ENCODE results near the gene XK. TPM values are rescaled to one million over a fixed set of nuclear protein-coding genes. Genes with fewer than 3 reads are reported as not detected.

XK gene
- total RNA-seq, 2 donors from 2014 or later, result 9.3 to 9.6 TPM

DNA sequence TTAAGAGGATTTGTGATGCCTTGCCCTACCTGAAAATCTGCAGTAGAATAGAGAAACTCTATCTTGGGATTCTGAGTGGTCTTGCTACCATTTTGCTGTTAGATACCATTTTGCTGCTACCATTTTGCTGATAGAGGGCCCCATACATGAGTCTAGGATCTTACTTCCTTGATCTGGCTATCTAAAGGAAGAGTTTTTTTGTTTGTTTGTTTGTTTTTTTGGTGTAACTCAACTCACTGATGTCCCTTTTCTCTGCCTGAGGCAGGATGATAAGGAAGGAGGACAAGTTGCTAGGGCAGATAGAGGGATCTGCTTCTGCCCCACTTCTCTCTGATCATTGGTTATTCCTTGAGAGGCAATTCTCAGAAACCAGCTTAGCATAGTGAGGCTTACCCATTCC lies 31.0 kb downstream of the XK start:
- ATAC-seq (no peak), DNase-seq (no peak)
- no peak overlapping the region for H3K4me3 ChIP-seq
- no peak overlapping the region for H3K27ac ChIP-seq
- no peaks in the 10 kb centered on the region for H3K36me3 ChIP-seq (replicated peaks in 1 of 2; ENCODE audit: insufficient read depth in 1 of 2, low read depth in 2 of 2)
- no peaks in the 10 kb centered on the region for H3K27me3 ChIP-seq
- no peak for TF ChIP-seq POLR2A (IDR thresholded peaks at IDR 0.05)
- no peak for TF ChIP-seq CTCF (IDR thresholded peaks at IDR 0.05)
- H3K9me3 ChIP-seq, result no peaks in the 10 kb centered on the region
- intact Hi-C loops (cut with DNase I), result no loop called here
- no peaks in the 10 kb centered on the region for H3K4me1 ChIP-seq

DNA sequence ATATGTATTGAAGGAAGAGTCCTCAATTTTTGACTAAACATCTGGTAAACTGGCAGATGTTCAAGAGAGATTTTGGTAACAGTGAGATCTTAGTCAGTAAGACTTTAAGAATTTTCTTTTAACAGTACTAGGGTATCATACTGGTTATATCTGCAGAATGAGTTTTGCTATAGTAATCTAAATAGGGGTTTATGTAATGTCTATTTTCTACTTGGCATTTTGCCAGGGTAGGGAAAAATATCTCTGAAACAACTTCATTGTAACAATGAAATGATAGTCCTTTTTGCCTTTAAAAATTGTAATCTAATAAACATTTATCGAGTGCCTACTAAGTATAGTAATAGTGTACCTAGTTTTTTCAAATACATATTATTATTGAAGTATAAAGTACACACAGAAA lies 32.1 kb downstream of the XK start:
- DNase-seq (no peak), ATAC-seq (no peak)
- TF ChIP-seq CTCF (IDR thresholded peaks at IDR 0.05), result no peak
- no peak for TF ChIP-seq POLR2A (IDR thresholded peaks at IDR 0.05)
- H3K27me3 ChIP-seq, result no peaks in the 10 kb centered on the region
- intact Hi-C loops (cut with DNase I), result no loop called here
- H3K9me3 ChIP-seq, result no peaks in the 10 kb centered on the region
- H3K4me3 ChIP-seq, result no peak overlapping the region
- no peak overlapping the region for H3K27ac ChIP-seq
- H3K36me3 ChIP-seq (replicated peaks in 1 of 2; ENCODE audit: insufficient read depth in 1 of 2, low read depth in 2 of 2), result no peaks in the 10 kb centered on the region
- WGBS, 2 donors, result 83 to 96% methylated on average over 1 of the region's 1 CpG
- no peaks in the 10 kb centered on the region for H3K4me1 ChIP-seq

DNA sequence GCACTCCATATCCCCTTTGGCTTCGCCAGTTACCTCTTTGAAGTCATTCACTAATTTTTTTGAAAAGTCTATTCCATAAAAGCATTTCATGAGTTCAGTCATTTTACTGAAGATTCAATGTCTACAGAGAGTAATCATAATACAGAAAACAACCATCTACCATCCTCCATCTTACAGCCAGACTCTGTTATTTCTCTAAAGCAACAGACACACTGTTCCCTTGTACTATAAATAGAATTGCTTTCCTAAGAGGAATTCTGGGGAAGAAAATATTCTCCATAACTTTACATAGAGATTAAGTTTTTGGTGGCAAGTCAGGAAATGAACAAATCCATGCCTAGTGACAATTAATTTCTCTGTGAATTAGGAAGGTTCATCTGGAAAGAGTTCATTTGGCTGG lies 37.0 kb downstream of the XK start:
- Histone ChIP-seq H3K27ac (no peak overlapping the region), H3K4me3 (no peak overlapping the region), H3K27me3 (no peaks in the 10 kb centered on the region), H3K36me3 (replicated peaks in 1 of 2; ENCODE audit: insufficient read depth in 1 of 2, low read depth in 2 of 2) (no peaks in the 10 kb centered on the region), H3K9me3 (no peaks in the 10 kb centered on the region), H3K4me1 (no peaks in the 10 kb centered on the region)
- intact Hi-C loops (cut with DNase I), result no loop called here
- DNase-seq (no peak), ATAC-seq (no peak)
- TF ChIP-seq POLR2A (IDR thresholded peaks at IDR 0.05), result no peak
- TF ChIP-seq CTCF (IDR thresholded peaks at IDR 0.05), result no peak
- WGBS, 2 donors, result 87 to 100% methylated on average over 1 of the region's 1 CpG

DNA sequence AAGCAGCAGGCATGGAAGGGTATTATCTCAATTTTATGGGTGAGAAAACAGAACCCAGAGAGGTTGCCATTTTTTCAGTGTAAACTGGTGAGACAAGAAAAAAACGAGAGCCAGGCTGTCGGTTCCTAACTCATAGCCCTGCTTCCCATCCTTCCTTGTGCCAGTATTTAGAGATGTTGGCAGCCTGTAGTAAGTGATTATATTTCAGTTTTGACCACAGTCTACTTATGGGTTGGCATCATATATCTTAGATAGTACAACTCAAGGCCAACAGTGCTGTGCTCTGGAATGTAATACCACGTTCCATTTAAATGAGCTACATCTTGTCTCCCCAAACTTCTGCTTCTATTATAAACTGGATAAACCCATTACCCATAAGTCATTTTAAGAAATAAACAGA lies 40.8 kb downstream of the XK start:
- Histone ChIP-seq H3K36me3 (replicated peaks in 1 of 2; ENCODE audit: insufficient read depth in 1 of 2, low read depth in 2 of 2) (no peaks in the 10 kb centered on the region), H3K27me3 (no peaks in the 10 kb centered on the region), H3K9me3 (no peaks in the 10 kb centered on the region), H3K27ac (no peak overlapping the region), H3K4me3 (no peak overlapping the region), H3K4me1 (no peaks in the 10 kb centered on the region)
- TF ChIP-seq CTCF (IDR thresholded peaks at IDR 0.05) (no peak), POLR2A (IDR thresholded peaks at IDR 0.05) (no peak)
- intact Hi-C loops (cut with DNase I), result no loop called here
- ATAC-seq, result no peak
- no peak for DNase-seq
- WGBS, 2 donors, result 81 to 93% methylated on average over 3 of the region's 3 CpGs

DNA sequence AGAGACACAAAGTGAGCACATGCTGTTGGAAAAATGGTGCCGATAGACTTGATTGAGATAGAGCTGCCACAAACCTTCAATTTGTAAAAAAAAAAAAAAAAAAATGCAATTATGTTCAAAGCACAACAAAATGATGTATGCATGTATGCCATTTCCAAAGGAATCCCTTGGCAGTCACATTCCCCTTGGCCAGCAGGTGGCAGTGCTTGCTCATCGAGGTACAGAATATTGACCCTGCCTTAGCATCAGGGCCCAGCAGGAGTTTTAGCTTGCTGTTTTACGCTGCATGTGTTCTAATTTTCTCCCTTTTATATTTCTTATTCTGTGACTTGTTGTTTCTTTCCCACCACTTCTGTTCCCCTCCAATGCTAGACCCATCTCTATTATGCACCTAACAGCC lies 59.8 kb downstream of the XK start:
- H3K4me3 ChIP-seq, result no peak overlapping the region
- 23 to 26% methylated on average over 3 of the region's 3 CpGs for WGBS, 2 donors
- H3K27ac ChIP-seq, result no peak overlapping the region
- ATAC-seq, result peak; percentile 52
- no peaks in the 10 kb centered on the region for H3K27me3 ChIP-seq
- H3K9me3 ChIP-seq, result no peaks in the 10 kb centered on the region
- TF ChIP-seq POLR2A (IDR thresholded peaks at IDR 0.05) (no peak), CTCF (IDR thresholded peaks at IDR 0.05) (peak; percentile 47 to 85 (median 70))
- intact Hi-C loops (cut with DNase I), result loop anchor here (5.0 kb wide), 1 partner anchor 427 kb away; no protein-coding TSS in a partner anchor
- no peaks in the 10 kb centered on the region for H3K4me1 ChIP-seq
- DNase-seq, result peak; percentile 65 to 82 (median 70)
- no peaks in the 10 kb centered on the region for H3K36me3 ChIP-seq (replicated peaks in 1 of 2; ENCODE audit: insufficient read depth in 1 of 2, low read depth in 2 of 2)
